ENCODE data around the gene NEXN. TPM values are rescaled to one million over a fixed set of nuclear protein-coding genes. Genes with fewer than 3 reads are reported as not detected.

Gene NEXN
- polyA plus RNA-seq, 1 of the 3 experiments (the other 2 are of a cell fraction): 3.6 TPM

GRCh38 chr1:77956464-77956863 lies 68.0 kb downstream of the NEXN start:
- Histone ChIP-seq H3K27me3 (ENCODE audit: insufficient read depth) (no peaks in the 10 kb centered on the region), H3K36me3 (replicated peaks in 1 of 2; ENCODE audit: control insufficient read depth in 1 of 2, insufficient read depth in 2 of 2, low read length in 1 of 2) (peaks cover 94 to 98% of the 10 kb centered on the region in 2 experiments), H3K4me1 (ENCODE audit: control insufficient read depth in 1 of 2, insufficient read depth in 2 of 2, low read depth in 1 of 2, low read length in 1 of 2) (peaks cover 0 to 6% of the 10 kb centered on the region in 2 experiments; a peak in 2 of 4 replicates), H3K27ac (ENCODE audit: low read depth in 2 of 2, low read length in 1 of 2) (no peak overlapping the region), H3K9ac (no peak overlapping the region), H3K4me3 (ENCODE audit: low read depth in 2 of 2, low read length in 1 of 2) (no peak overlapping the region), H3K4me2 (no peak overlapping the region), H3K9me2 (no peaks in the 10 kb centered on the region), H3K9me3 (no peaks in the 10 kb centered on the region), H4K20me1 (ENCODE audit: insufficient read depth) (peaks cover 7% of the 10 kb centered on the region), H3K79me2 (ENCODE audit: insufficient read depth) (peaks cover 70% of the 10 kb centered on the region), H3F3A (replicated peaks; ENCODE audit: insufficient read depth) (peaks cover 41% of the 10 kb centered on the region), H2AFZ (ENCODE audit: low read depth) (no peak overlapping the region)
- DNase-seq: no peak
- TF ChIP-seq REST (IDR thresholded peaks at IDR 0.05; ENCODE audit: low read depth, low read length) (no peak), RXRA (IDR thresholded peaks at IDR 0.05; ENCODE audit: borderline replicate concordance, low read depth) (no peak), RFX5 (IDR thresholded peaks at IDR 0.05; ENCODE audit: low read length) (no peak), FOXM1 (IDR thresholded peaks at IDR 0.05; ENCODE audit: low read depth) (no peak), TAF1 (IDR thresholded peaks at IDR 0.05; ENCODE audit: borderline replicate concordance, low read depth, low read length) (no peak), NFIC (IDR thresholded peaks at IDR 0.05; ENCODE audit: borderline replicate concordance) (no peak), USF2 (IDR thresholded peaks at IDR 0.05; ENCODE audit: borderline replicate concordance, low read depth, low read length) (no peak), SMC3 (IDR thresholded peaks at IDR 0.05; ENCODE audit: low read depth, low read length) (no peak), GABPA (IDR thresholded peaks at IDR 0.05; ENCODE audit: low read depth) (no peak), POLR2AphosphoS5 (IDR thresholded peaks at IDR 0.05; ENCODE audit: low read depth, low read length) (no peak), USF1 (IDR thresholded peaks at IDR 0.05; ENCODE audit: borderline replicate concordance, low read depth) (no peak), GATA2 (CRISPR knock-in tag; IDR thresholded peaks at IDR 0.05) (no peak), YY1 (IDR thresholded peaks at IDR 0.05; ENCODE audit: low read depth) (no peak), MEF2A (IDR thresholded peaks at IDR 0.05; ENCODE audit: borderline replicate concordance, low read depth) (no peak), EZH2phosphoT487 (IDR thresholded peaks at IDR 0.05; ENCODE audit: borderline replicate concordance, low read depth) (no peak), IRF3 (IDR thresholded peaks at IDR 0.05; ENCODE audit: low read depth, low read length) (no peak)
- POLR2A ChIA-PET: no interaction called here
- CTCF ChIA-PET: interaction anchor here (1.0 to 1.2 kb wide), 2 partner anchors 11 to 19 kb away, joined by 3 to 5 read pairs; no protein-coding TSS in a partner anchor
- 98% methylated on average over 3 of the region's 3 CpGs for WGBS (ENCODE audit: low lambda C conversion rate)
